ENCODE data around the gene CCDC24.

The CCDC24 gene

GRCh38 chr1:44021581-44022321 is 30.4 kb downstream of the CCDC24 start:
- DNase-seq (ENCODE audit: low read depth in 2 of 3, low spot score in 2 of 3), result no peak

GRCh38 chr1:44024031-44024902 is 32.9 kb downstream of the CCDC24 start:
- DNase-seq (ENCODE audit: low read depth in 2 of 3, low spot score in 2 of 3), result no peak

GRCh38 chr1:44024903-44025525 is 33.6 kb downstream of the CCDC24 start:
- no peak for DNase-seq (ENCODE audit: low read depth in 2 of 3, low spot score in 2 of 3)

- DNase-seq (ENCODE audit: low read depth in 2 of 3, low spot score in 2 of 3), result no peak
Observed at GRCh38 chr1:44025816-44026215, 34.4 kb downstream of the CCDC24 start.

- no peak for DNase-seq (ENCODE audit: low read depth in 2 of 3, low spot score in 2 of 3)
Observed at GRCh38 chr1:44027320-44027719, 35.9 kb downstream of the CCDC24 start.

GRCh38 chr1:44029260-44029910 is 38.0 kb downstream of the CCDC24 start:
- DNase-seq (ENCODE audit: low read depth in 2 of 3, low spot score in 2 of 3), result no peak

GRCh38 chr1:44029911-44030604 is 38.7 kb downstream of the CCDC24 start:
- DNase-seq (ENCODE audit: low read depth in 2 of 3, low spot score in 2 of 3), result peak; percentile 58 to 84 (median 82)

GRCh38 chr1:44030605-44031251 is 39.3 kb downstream of the CCDC24 start:
- DNase-seq (ENCODE audit: low read depth in 2 of 3, low spot score in 2 of 3), result peak in 2 of 3 experiments; percentile 15 to 40

GRCh38 chr1:44031252-44032169 is 40.1 kb downstream of the CCDC24 start, which contains the start of gene SLC6A9:
Gene SLC6A9, minus strand, starts transcription at chr1:44031462. Its CDS starts 7,185 bp downstream, at chr1:44024277.
- peak in 1 of 3 experiments; percentile 17 for DNase-seq (ENCODE audit: low read depth in 2 of 3, low spot score in 2 of 3)

GRCh38 chr1:44032170-44032790 is 40.9 kb downstream of the CCDC24 start:
- DNase-seq (ENCODE audit: low read depth in 2 of 3, low spot score in 2 of 3), result no peak

- no peak for DNase-seq (ENCODE audit: low read depth in 2 of 3, low spot score in 2 of 3)
Observed at GRCh38 chr1:44033041-44033575, 41.7 kb downstream of the CCDC24 start.

- no peak for DNase-seq (ENCODE audit: low read depth in 2 of 3, low spot score in 2 of 3)
Observed at GRCh38 chr1:44033756-44034155, 42.4 kb downstream of the CCDC24 start.

GRCh38 chr1:44034423-44034822 is 43.0 kb downstream of the CCDC24 start:
- DNase-seq (ENCODE audit: low read depth in 2 of 3, low spot score in 2 of 3), result no peak

- DNase-seq (ENCODE audit: low read depth in 2 of 3, low spot score in 2 of 3), result no peak
Observed at GRCh38 chr1:44034976-44035716, 43.7 kb downstream of the CCDC24 start.

GRCh38 chr1:44035726-44036408 is 44.5 kb downstream of the CCDC24 start:
- DNase-seq (ENCODE audit: low read depth in 2 of 3, low spot score in 2 of 3), result no peak

GRCh38 chr1:44036409-44037139 is 45.2 kb downstream of the CCDC24 start:
- DNase-seq (ENCODE audit: low read depth in 2 of 3, low spot score in 2 of 3), result peak; percentile 15 to 29 (median 27)

Measured in activated CD8-positive, alpha-beta memory T cell treated with anti-CD3 and anti-CD28 coated beads for 48 hours (primary cell).